Lower leg skin (tissue), 3 donors: ENCODE data around the gene YKT6.

Experiments
- POLR2A ChIP-seq, 2 donors: fragments of 450-650 bp; IDR thresholded peaks; one replicate each; pipeline ENCODE4 v1.6.1; 2016 to 2017; ENCODE audit warnings: antibody characterized with exemption in 2 of 2, mild to moderate bottlenecking in 1 of 2, moderate library complexity in 1 of 2
- TF ChIP-seq, protein P1 (sequence below), 3 donors: fragments of 450-650 bp; IDR thresholded peaks; one replicate each; pipeline ENCODE4 v1.5.1; 2016; ENCODE audit warnings: antibody characterized with exemption in 3 of 3, mild to moderate bottlenecking in 3 of 3, moderate library complexity in 2 of 3

GRCh38 chr7:44154703-44155102, 46.1 kb upstream of the YKT6 start:
- TF ChIP-seq, protein P1, sequence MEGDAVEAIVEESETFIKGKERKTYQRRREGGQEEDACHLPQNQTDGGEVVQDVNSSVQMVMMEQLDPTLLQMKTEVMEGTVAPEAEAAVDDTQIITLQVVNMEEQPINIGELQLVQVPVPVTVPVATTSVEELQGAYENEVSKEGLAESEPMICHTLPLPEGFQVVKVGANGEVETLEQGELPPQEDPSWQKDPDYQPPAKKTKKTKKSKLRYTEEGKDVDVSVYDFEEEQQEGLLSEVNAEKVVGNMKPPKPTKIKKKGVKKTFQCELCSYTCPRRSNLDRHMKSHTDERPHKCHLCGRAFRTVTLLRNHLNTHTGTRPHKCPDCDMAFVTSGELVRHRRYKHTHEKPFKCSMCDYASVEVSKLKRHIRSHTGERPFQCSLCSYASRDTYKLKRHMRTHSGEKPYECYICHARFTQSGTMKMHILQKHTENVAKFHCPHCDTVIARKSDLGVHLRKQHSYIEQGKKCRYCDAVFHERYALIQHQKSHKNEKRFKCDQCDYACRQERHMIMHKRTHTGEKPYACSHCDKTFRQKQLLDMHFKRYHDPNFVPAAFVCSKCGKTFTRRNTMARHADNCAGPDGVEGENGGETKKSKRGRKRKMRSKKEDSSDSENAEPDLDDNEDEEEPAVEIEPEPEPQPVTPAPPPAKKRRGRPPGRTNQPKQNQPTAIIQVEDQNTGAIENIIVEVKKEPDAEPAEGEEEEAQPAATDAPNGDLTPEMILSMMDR (IDR thresholded peaks at IDR 0.05) = no peak
- no peak for TF ChIP-seq POLR2A (IDR thresholded peaks at IDR 0.05)
